NCI-H524 (cell line): Measurements from ENCODE around the gene GNG5.
"Not testable (repeated sequence)": the region's sequence is repeated elsewhere in the genome, so short reads cannot be mapped to it uniquely, and the experiment has no call there.

Source experiments
- DNase-seq, 2 experiments: peaks; one replicate each; lab custom pipeline; 2025; lab: John Stamatoyannopoulos, UW

Gene GNG5

GRCh38 chr1:84506002-84506728 lies at the start of gene GNG5, which contains the start of gene SPATA1:
Gene GNG5 (minus strand): TSS chr1:84506581. CDS start chr1:84506091, 490 bp downstream.
Gene SPATA1 (plus strand): TSS chr1:84506386. CDS start chr1:84516360, 9,974 bp downstream.
- peak; percentile 91 to 93 for DNase-seq

- peak in 1 of 2 experiments; percentile 6 for DNase-seq
These were observed 44.4 kb upstream of the GNG5 start for GRCh38 chr1:84550826-84551225.

- DNase-seq, result no peak
These were observed 35.3 kb upstream of the GNG5 start for GRCh38 chr1:84541679-84542078.

GRCh38 chr1:84540759-84541158 lies 34.4 kb upstream of the GNG5 start:
- no peak for DNase-seq

GRCh38 chr1:84539972-84540371 lies 33.6 kb upstream of the GNG5 start:
- no peak for DNase-seq

GRCh38 chr1:84538599-84538998 lies 32.2 kb upstream of the GNG5 start:
- no peak for DNase-seq

- no peak for DNase-seq
These were observed 19.4 kb upstream of the GNG5 start for GRCh38 chr1:84525779-84526178.

- no peak for DNase-seq
These were observed 18.2 kb upstream of the GNG5 start for GRCh38 chr1:84524590-84524989.

- no peak for DNase-seq
These were observed 4.3 kb upstream of the GNG5 start for GRCh38 chr1:84510668-84511067.

GRCh38 chr1:84510165-84510564 lies 3.8 kb upstream of the GNG5 start:
- DNase-seq, result no peak

- no peak for DNase-seq
These were observed 2.6 kb upstream of the GNG5 start for GRCh38 chr1:84509029-84509428.

GRCh38 chr1:84508510-84508909 lies 2.1 kb upstream of the GNG5 start:
- no peak for DNase-seq

GRCh38 chr1:84507887-84508286 lies 1.5 kb upstream of the GNG5 start:
- DNase-seq, result not testable (repeated sequence)

- DNase-seq, result no peak
These were observed 510 bp upstream of the GNG5 start for GRCh38 chr1:84506729-84507453.

- DNase-seq, result peak; percentile 53 to 63
These were observed 834 bp downstream of the GNG5 start for GRCh38 chr1:84505493-84506001.

- no peak for DNase-seq
These were observed 1.5 kb downstream of the GNG5 start for GRCh38 chr1:84504580-84505492.

- DNase-seq, result no peak
These were observed 3.5 kb downstream of the GNG5 start for GRCh38 chr1:84502927-84503326.

GRCh38 chr1:84497631-84498275 lies 8.6 kb downstream of the GNG5 start:
- no peak for DNase-seq

GRCh38 chr1:84496498-84496897 lies 9.9 kb downstream of the GNG5 start:
- DNase-seq, result no peak

- no peak for DNase-seq
These were observed 12.6 kb downstream of the GNG5 start for GRCh38 chr1:84493747-84494146.

GRCh38 chr1:84492726-84493125 lies 13.7 kb downstream of the GNG5 start:
- no peak for DNase-seq

GRCh38 chr1:84489766-84490165 lies 16.6 kb downstream of the GNG5 start:
- no peak for DNase-seq
